Liver (tissue), 9 donors: ENCODE data around the gene UGT2B15. TPM values are rescaled to one million over a fixed set of nuclear protein-coding genes. Genes with fewer than 3 reads are reported as not detected.
A peak's percentile ranks its signal among the peaks of the same experiment; 100 is the strongest.

ENCODE experiments used
- DNase-seq: peaks from one replicate; pipeline ENCODE4 v3.0.0-alpha.2; 2017; ENCODE audit warnings: low spot score
- H3K27ac ChIP-seq, 2 donors: one replicate each; pipeline ENCODE4 v1.7.0; 2013; ENCODE audit warnings: inconsistent platforms in 2 of 2, low read length in 2 of 2, control low read depth in 1 of 2, low read depth in 1 of 2, mild to moderate bottlenecking in 1 of 2
- H3K27me3 ChIP-seq, 4 donors: one replicate each; pipeline versions ENCODE4 v1.6.1 to v1.7.0; 2013; ENCODE audit warnings: low read length in 3 of 4, inconsistent platforms in 1 of 4, mild to moderate bottlenecking in 1 of 4, moderate library complexity in 1 of 4; ENCODE audit not compliant: control insufficient read depth in 4 of 4, insufficient read depth in 4 of 4
- H3K36me3 ChIP-seq, 4 donors: one replicate each; pipeline versions ENCODE4 v1.6.1 to v1.7.0; 2013; ENCODE audit warnings: low read length in 3 of 4, mild to moderate bottlenecking in 3 of 4, low read depth in 1 of 4, moderate library complexity in 1 of 4; ENCODE audit not compliant: control insufficient read depth in 4 of 4, insufficient read depth in 3 of 4
- H3K4me1 ChIP-seq, 4 donors: one replicate each; pipeline versions ENCODE4 v1.6.1 to v1.7.0; 2013; ENCODE audit warnings: low read length in 3 of 4, mild to moderate bottlenecking in 3 of 4, moderate library complexity in 1 of 4; ENCODE audit not compliant: control insufficient read depth in 4 of 4, insufficient read depth in 4 of 4
- H3K4me3 ChIP-seq, 3 donors: one replicate each; pipeline versions ENCODE4 v1.6.1 to v1.7.0; 2013; ENCODE audit warnings: low read length in 3 of 3, control low read depth in 1 of 3, low read depth in 1 of 3, mild to moderate bottlenecking in 1 of 3
- H3K9ac ChIP-seq, 2 donors: one replicate each; pipeline ENCODE4 v1.7.0; 2013; ENCODE audit warnings: low read length in 2 of 2, mild to moderate bottlenecking in 2 of 2, moderate library complexity in 2 of 2, control low read depth in 1 of 2, low read depth in 1 of 2
- H3K9me3 ChIP-seq, 4 donors: one replicate each; pipeline versions ENCODE4 v1.6.1 to v1.7.0; 2013; ENCODE audit warnings: low read length in 3 of 4; ENCODE audit not compliant: control insufficient read depth in 4 of 4
- ATF3 ChIP-seq: IDR thresholded peaks from 2 replicates; pipeline ENCODE4 v1.6.1; 2016; ENCODE audit warnings: antibody characterized with exemption
- CTCF ChIP-seq: fragments of 150-350 bp; IDR thresholded peaks from 2 replicates; pipeline ENCODE4 v1.5.1; 2017; ENCODE audit warnings: improper control_type of control experiment, low read depth, low read length; ENCODE audit not compliant: missing input control
- FOXA1 ChIP-seq: IDR thresholded peaks from 2 replicates; pipeline ENCODE4 v1.6.1; 2016; ENCODE audit warnings: antibody characterized with exemption
- GABPA ChIP-seq, 2 donors: IDR thresholded peaks in 1 of 2; conservative IDR thresholded peaks in 1 of 2; 2 replicates each; pipeline ENCODE4 v1.6.1; 2016; ENCODE audit warnings: antibody characterized with exemption in 2 of 2, mild to moderate bottlenecking in 1 of 2, moderate library complexity in 1 of 2
- HNF4A ChIP-seq, 2 donors: conservative IDR thresholded peaks; 2 replicates each; pipeline ENCODE4 v1.6.1; 2016; ENCODE audit warnings: antibody characterized with exemption in 2 of 2, mild to moderate bottlenecking in 2 of 2
- HNF4G ChIP-seq: IDR thresholded peaks from 2 replicates; pipeline ENCODE4 v1.6.1; 2016; ENCODE audit warnings: antibody characterized with exemption
- JUND ChIP-seq, 2 donors: IDR thresholded peaks; 2 replicates each; pipeline ENCODE4 v1.6.1; 2016; ENCODE audit warnings: antibody characterized with exemption in 2 of 2
- MAX ChIP-seq: IDR thresholded peaks from 2 replicates; pipeline ENCODE4 v1.6.1; 2016; ENCODE audit warnings: antibody characterized with exemption
- RAD21 ChIP-seq, 2 donors: IDR thresholded peaks; 2 replicates each; pipeline ENCODE4 v1.6.1; 2016; ENCODE audit warnings: antibody characterized with exemption in 2 of 2, mild to moderate bottlenecking in 2 of 2
- REST ChIP-seq: IDR thresholded peaks from 2 replicates; pipeline ENCODE4 v1.6.1; 2016; ENCODE audit warnings: antibody characterized with exemption, mild to moderate bottlenecking
- RXRA ChIP-seq, 2 donors: IDR thresholded peaks; 2 replicates each; pipeline ENCODE4 v1.6.1; 2017 to 2018; ENCODE audit warnings: antibody characterized with exemption in 2 of 2, mild to moderate bottlenecking in 1 of 2
- TAF1 ChIP-seq: conservative IDR thresholded peaks from 2 replicates; pipeline ENCODE4 v1.6.1; 2016; ENCODE audit warnings: antibody characterized with exemption, mild to moderate bottlenecking
- ZBTB33 ChIP-seq: IDR thresholded peaks from 2 replicates; pipeline ENCODE4 v1.6.1; 2016; ENCODE audit warnings: antibody characterized with exemption
- WGBS: extraction: QIAGEN DNeasy Blood & Tissue Kit; methylation state at CpG from one replicate; pipeline ENCODE4 v1.1.7; 2013; 5-methylcytosine and 5-hydroxymethylcytosine counted together
- polyA plus RNA-seq, 2 donors: library from polyadenylated mRNA; stranded (reverse) in 1 of 2; unstranded in 1 of 2; fragments of 200-250 nt in 1 of 2; fragments of >200 nt in 1 of 2; fragmentation: Nextera tagmentation in 1 of 2; extraction: Ambion mirVana in 1 of 2; gene quantifications; one replicate each; pipeline versions ENCODE4 v1.2.1 to v1.2.3, GENCODE V29; 2013 to 2015
- total RNA-seq, 2 donors: library from RNA; depleted of rRNA; stranded (reverse); fragments of >200 nt; gene quantifications; one replicate each; pipeline ENCODE4 v1.2.3, GENCODE V29; 2014
- donor health status: healthy.
- donor health status: healthy.
- donor health status: healthy.
- donor health status: healthy.
- donor health status: healthy.

UGT2B15 gene
- total and polyA plus RNA-seq, 4 donors = 8.2 to 80.8 (median 73.9) TPM

- no peak overlapping the region for H3K4me3 ChIP-seq
- no peak for DNase-seq
- WGBS = 45% methylated on average over 3 of the region's 3 CpGs
- no peak overlapping the region for H3K27ac ChIP-seq
- H3K27me3 ChIP-seq = no peaks in the 10 kb centered on the region
- TF ChIP-seq JUND (IDR thresholded peaks at IDR 0.05) (no peak), ZBTB33 (no peak), ATF3 (no peak), CTCF (no peak), HNF4A (conservative IDR thresholded peaks at IDR 0.05) (peak in 1 of 2 donors; percentile 53), RXRA (IDR thresholded peaks at IDR 0.05) (peak in 1 of 2 donors; percentile 26), MAX (no peak)
- no peaks in the 10 kb centered on the region for H3K36me3 ChIP-seq
- H3K9me3 ChIP-seq = no peaks in the 10 kb centered on the region
- no peak overlapping the region for H3K9ac ChIP-seq
- peaks cover 0 to 1% (median 0%) of the 10 kb centered on the region in 4 donors for H3K4me1 ChIP-seq
These were observed 29.7 kb upstream of the UGT2B15 start for GRCh38 chr4:68700152-68700551.

GRCh38 chr4:68693325-68694075 is 23.0 kb upstream of the UGT2B15 start:
- no peak for DNase-seq
- WGBS = 81% methylated on average over 9 of the region's 9 CpGs
- TF ChIP-seq FOXA1 (no peak), RAD21 (IDR thresholded peaks at IDR 0.05) (no peak), ATF3 (no peak), CTCF (no peak), GABPA (IDR thresholded peaks at IDR 0.05 in 1 of 2, conservative IDR thresholded peaks at IDR 0.05 in 1 of 2) (no peak), REST (no peak), ZBTB33 (no peak), TAF1 (no peak), HNF4G (no peak)
- Histone ChIP-seq H3K27me3 (no peaks in the 10 kb centered on the region), H3K9ac (no peak overlapping the region), H3K36me3 (no peaks in the 10 kb centered on the region), H3K4me1 (no peaks in the 10 kb centered on the region), H3K27ac (no peak overlapping the region), H3K4me3 (peak overlapping the region in 2 of 3 donors; percentile 1 to 11), H3K9me3 (peaks cover 0 to 8% (median 5%) of the 10 kb centered on the region in 4 donors)
